ENCODE results near the gene ARHGAP35. TPM values are rescaled to one million over a fixed set of nuclear protein-coding genes. Genes with fewer than 3 reads are reported as not detected.

The ARHGAP35 gene
- total RNA-seq, 1 experiment from 2014 or later = 23.6 TPM

- Histone ChIP-seq H3K27ac (ENCODE audit: low read length) (peak overlapping the region; percentile 90), H3F3A (ENCODE audit: low read length, unreplicated experiment) (peaks cover 6% of the 10 kb centered on the region), H4K20me1 (ENCODE audit: low read length) (no peaks in the 10 kb centered on the region), H3K4me2 (ENCODE audit: low read length) (peak overlapping the region; percentile 69), H3K79me2 (ENCODE audit: low read length) (peaks cover 91% of the 10 kb centered on the region), H3K9ac (ENCODE audit: low read length) (peak overlapping the region; percentile 48), H3K9me3 (ENCODE audit: low read length) (no peaks in the 10 kb centered on the region), H3K4me1 (ENCODE audit: insufficient read depth, low read length) (peaks cover 44% of the 10 kb centered on the region), H3K36me3 (ENCODE audit: low read depth, low read length) (no peaks in the 10 kb centered on the region), H3K4me3 (ENCODE audit: low read length) (peak overlapping the region; percentile 29; the same call in 1 of the 2 replicates), H3K9me2 (replicated peaks; ENCODE audit: low read length) (no peaks in the 10 kb centered on the region), H2AFZ (ENCODE audit: low read length) (0 out of 2 replicates have a peak overlapping the region, but pooled peaks have one; percentile 37), H3K27me3 (ENCODE audit: low read length) (no peaks in the 10 kb centered on the region)
- ChIA-PET CTCF (no interaction called here), POLR2A (ENCODE audit: unreplicated experiment) (interaction anchor here (0.6 kb wide), 2 partner anchors 11 kb away, joined by 4 read pairs; no protein-coding TSS in a partner anchor)
- DNase-seq (peak; percentile 74), ATAC-seq (peak; percentile 71)
- intact Hi-C loops (cut with micrococcal nuclease) = loop anchor here (5.0 kb wide), 1 partner anchor 35 kb away; no protein-coding TSS in a partner anchor
- no TSS peak for BruUV-seq (replicated peaks)
- no peak for TF ChIP-seq EZH2 (IDR thresholded peaks at IDR 0.05; ENCODE audit: low read length, unreplicated experiment)
- TF ChIP-seq EZH2phosphoT487 (IDR thresholded peaks at IDR 0.05; ENCODE audit: borderline replicate concordance, low read length) = no peak
- TF ChIP-seq CTCF (conservative IDR thresholded peaks at IDR 0.05; ENCODE audit: low read depth, low read length) = no peak
Measured at GRCh38 chr19:46901701-46902401, 41.1 kb downstream of the ARHGAP35 start.

GRCh38 chr19:46902402-46902766 is 41.6 kb downstream of the ARHGAP35 start:
- Histone ChIP-seq H2AFZ (ENCODE audit: low read length) (0 out of 2 replicates have a peak overlapping the region, but pooled peaks have one; percentile 37), H3K4me1 (ENCODE audit: insufficient read depth, low read length) (peaks cover 44% of the 10 kb centered on the region), H3K4me3 (ENCODE audit: low read length) (peak overlapping the region; percentile 29; the same call in 1 of the 2 replicates), H3K27ac (ENCODE audit: low read length) (peak overlapping the region; percentile 90), H3K9me2 (replicated peaks; ENCODE audit: low read length) (no peaks in the 10 kb centered on the region), H3K27me3 (ENCODE audit: low read length) (no peaks in the 10 kb centered on the region), H3K36me3 (ENCODE audit: low read depth, low read length) (no peaks in the 10 kb centered on the region), H3K9me3 (ENCODE audit: low read length) (no peaks in the 10 kb centered on the region), H3K79me2 (ENCODE audit: low read length) (peaks cover 86% of the 10 kb centered on the region), H4K20me1 (ENCODE audit: low read length) (no peaks in the 10 kb centered on the region), H3K9ac (ENCODE audit: low read length) (peak overlapping the region; percentile 48), H3K4me2 (ENCODE audit: low read length) (peak overlapping the region; percentile 69), H3F3A (ENCODE audit: low read length, unreplicated experiment) (peaks cover 6% of the 10 kb centered on the region)
- TF ChIP-seq EZH2 (IDR thresholded peaks at IDR 0.05; ENCODE audit: low read length, unreplicated experiment) (no peak), EZH2phosphoT487 (IDR thresholded peaks at IDR 0.05; ENCODE audit: borderline replicate concordance, low read length) (no peak), CTCF (conservative IDR thresholded peaks at IDR 0.05; ENCODE audit: low read depth, low read length) (no peak)
- POLR2A ChIA-PET (ENCODE audit: unreplicated experiment) = interaction anchor here (0.6 kb wide), 1 partner anchor 11 kb away, joined by 3 read pairs; no protein-coding TSS in a partner anchor
- BruUV-seq (replicated peaks) = no TSS peak
- intact Hi-C loops (cut with micrococcal nuclease) = loop anchor here (5.0 kb wide), 1 partner anchor 35 kb away; no protein-coding TSS in a partner anchor
- CTCF ChIA-PET = no interaction called here
- peak; percentile 82 for ATAC-seq
- DNase-seq = peak; percentile 86

- ChIA-PET POLR2A (ENCODE audit: unreplicated experiment) (no interaction called here), CTCF (no interaction called here)
- Histone ChIP-seq H3K9me3 (ENCODE audit: low read length) (no peaks in the 10 kb centered on the region), H4K20me1 (ENCODE audit: low read length) (no peaks in the 10 kb centered on the region), H3K9me2 (replicated peaks; ENCODE audit: low read length) (no peaks in the 10 kb centered on the region), H2AFZ (ENCODE audit: low read length) (no peak overlapping the region), H3K4me2 (ENCODE audit: low read length) (peak overlapping the region; percentile 69), H3K27me3 (ENCODE audit: low read length) (no peaks in the 10 kb centered on the region), H3K36me3 (ENCODE audit: low read depth, low read length) (no peaks in the 10 kb centered on the region), H3K4me1 (ENCODE audit: insufficient read depth, low read length) (peaks cover 44% of the 10 kb centered on the region), H3K4me3 (ENCODE audit: low read length) (no peak overlapping the region), H3K27ac (ENCODE audit: low read length) (peak overlapping the region; percentile 90), H3K79me2 (ENCODE audit: low read length) (peaks cover 84% of the 10 kb centered on the region), H3F3A (ENCODE audit: low read length, unreplicated experiment) (peaks cover 6% of the 10 kb centered on the region), H3K9ac (ENCODE audit: low read length) (no peak overlapping the region)
- ATAC-seq (no peak), DNase-seq (peak; percentile 12)
- intact Hi-C loops (cut with micrococcal nuclease) = loop anchor here (5.0 kb wide), 1 partner anchor 36 kb away; no protein-coding TSS in a partner anchor
- BruUV-seq (replicated peaks) = no TSS peak
- TF ChIP-seq EZH2 (IDR thresholded peaks at IDR 0.05; ENCODE audit: low read length, unreplicated experiment) (no peak), EZH2phosphoT487 (IDR thresholded peaks at IDR 0.05; ENCODE audit: borderline replicate concordance, low read length) (no peak), CTCF (conservative IDR thresholded peaks at IDR 0.05; ENCODE audit: low read depth, low read length) (no peak)
Measured at GRCh38 chr19:46903458-46903857, 42.7 kb downstream of the ARHGAP35 start.
